Effector memory CD8-positive, alpha-beta T cell (primary cell): ENCODE measurements around the gene EGR4.
A peak's percentile ranks its signal among the peaks of the same experiment; 100 is the strongest.
"Not testable (repeated sequence)": the region's sequence is repeated elsewhere in the genome, so short reads cannot be mapped to it uniquely, and the experiment has no call there.

ENCODE experiments used
- ATAC-seq: fragments of 150-1000 bp; cut with Tn5 transposase; replicated peaks from 2 replicates; pipeline ENCODE4 v1.10.0; 2021; ENCODE audit warnings: mild to moderate bottlenecking, moderate library complexity
- DNase-seq, 3 experiments: peaks; one replicate each; pipeline ENCODE4 v3.0.0; 2021
- H3K27ac Mint-ChIP-seq, 2 donors: one replicate each; pipeline ENCODE4 v1.8.0; 2022; ENCODE audit warnings: mild to moderate bottlenecking in 2 of 2, mixed read lengths in 2 of 2, moderate library complexity in 2 of 2
- H3K27me3 Mint-ChIP-seq, 2 donors: one replicate each; pipeline ENCODE4 v1.8.0; 2022; ENCODE audit warnings: mixed read lengths in 2 of 2
- H3K36me3 Mint-ChIP-seq: one replicate; pipeline ENCODE4 v1.8.0; 2022; ENCODE audit warnings: mild to moderate bottlenecking, moderate library complexity, mixed read lengths; ENCODE audit not compliant: insufficient read depth
- H3K4me1 Mint-ChIP-seq, 2 donors: one replicate each; pipeline ENCODE4 v1.8.0; 2022; ENCODE audit warnings: low read depth in 2 of 2, mixed read lengths in 2 of 2
- H3K4me3 Mint-ChIP-seq, 2 donors: one replicate each; pipeline ENCODE4 v1.8.0; 2022; ENCODE audit warnings: mild to moderate bottlenecking in 2 of 2, mixed read lengths in 2 of 2, moderate library complexity in 2 of 2
- H3K9me3 Mint-ChIP-seq, 2 donors: one replicate each; pipeline ENCODE4 v1.8.0; 2022; ENCODE audit warnings: mixed read lengths in 2 of 2

The EGR4 gene

DNA sequence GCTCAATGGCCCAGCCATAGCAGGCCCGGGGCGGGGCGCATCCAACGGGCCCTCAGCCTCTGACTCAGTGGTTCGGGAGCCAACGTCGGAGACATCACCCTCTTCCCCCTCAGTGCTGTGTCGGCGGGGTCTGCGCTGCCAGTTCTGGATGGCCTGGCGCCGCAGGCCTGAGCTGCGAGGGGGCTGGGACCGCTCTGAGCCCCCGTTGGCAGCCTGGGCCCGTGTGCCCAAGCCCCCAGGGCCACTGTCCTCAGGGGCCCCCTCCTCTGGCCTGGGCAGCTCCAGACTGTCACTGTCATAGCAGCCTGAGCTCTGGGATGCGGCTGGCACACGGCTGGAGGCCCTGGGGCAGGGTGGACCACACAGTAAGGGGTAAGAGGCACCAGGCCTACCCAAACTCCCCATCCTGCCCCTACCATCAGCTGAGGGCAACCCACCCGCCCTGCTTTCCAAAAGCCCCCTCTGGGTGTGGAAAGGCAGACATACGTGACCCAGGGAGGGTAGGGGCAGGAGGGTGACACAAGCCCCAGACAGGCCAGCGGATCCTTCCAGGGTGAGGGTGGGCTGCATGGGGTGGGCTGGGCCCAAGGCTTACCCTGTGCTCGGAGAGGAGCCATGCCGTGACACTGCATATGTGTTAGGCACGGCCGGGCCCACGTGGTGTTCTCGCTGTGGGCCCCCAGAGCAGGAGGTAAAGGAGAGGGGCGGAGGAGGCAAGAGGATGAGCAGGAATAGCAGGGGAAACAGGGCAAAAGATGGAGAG lies 27.9 kb downstream of the EGR4 start:
- no peak for DNase-seq
- Mint-ChIP-seq H3K36me3 (peaks cover 8% of the 10 kb centered on the region), H3K27ac (no peak overlapping the region), H3K9me3 (no peaks in the 10 kb centered on the region), H3K4me1 (peaks cover 9 to 17% of the 10 kb centered on the region in 2 donors), H3K27me3 (no peaks in the 10 kb centered on the region), H3K4me3 (no peak overlapping the region)
- no peak for ATAC-seq

DNA sequence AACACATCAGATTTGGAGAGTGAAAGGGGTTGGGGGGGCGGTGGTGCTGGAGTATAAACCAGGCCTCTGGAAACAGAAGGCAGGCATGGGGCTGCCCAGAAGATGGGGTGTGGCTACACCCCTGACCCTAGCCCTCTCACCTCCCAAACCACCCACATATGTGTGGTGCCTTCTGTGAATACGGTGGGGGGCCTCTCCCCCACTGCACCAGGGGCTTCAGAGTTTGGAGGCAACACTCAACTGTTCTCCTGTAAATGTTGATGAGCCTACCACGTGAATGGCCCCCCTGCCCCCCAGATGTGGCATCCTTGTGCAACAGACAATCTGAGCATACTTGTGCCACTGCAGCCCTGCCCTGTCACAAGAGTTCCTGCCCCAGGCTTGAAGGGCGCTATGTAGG lies 28.6 kb downstream of the EGR4 start:
- Mint-ChIP-seq H3K4me3 (no peak overlapping the region), H3K4me1 (peaks cover 9 to 14% of the 10 kb centered on the region in 2 donors), H3K36me3 (peaks cover 8% of the 10 kb centered on the region), H3K27ac (no peak overlapping the region), H3K27me3 (no peaks in the 10 kb centered on the region), H3K9me3 (no peaks in the 10 kb centered on the region)
- no peak for DNase-seq
- ATAC-seq = no peak

DNA sequence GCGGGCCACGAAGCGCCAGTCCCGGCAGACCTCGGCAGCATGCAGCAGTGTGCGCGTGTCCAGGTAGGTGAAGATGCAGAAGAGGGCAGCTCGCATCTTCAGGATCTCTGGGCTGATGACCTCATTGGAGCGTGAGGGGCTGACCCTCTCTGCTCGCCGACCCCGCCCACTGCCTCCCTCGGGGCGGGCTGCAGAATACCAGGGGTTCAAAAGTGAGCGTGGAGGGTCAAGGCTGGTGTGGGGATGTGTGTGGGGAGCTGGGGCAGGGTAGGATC lies 29.1 kb downstream of the EGR4 start:
- DNase-seq = no peak
- H3K9me3 Mint-ChIP-seq = no peaks in the 10 kb centered on the region
- peaks cover 8% of the 10 kb centered on the region for H3K36me3 Mint-ChIP-seq
- no peaks in the 10 kb centered on the region for H3K27me3 Mint-ChIP-seq
- no peak overlapping the region for H3K27ac Mint-ChIP-seq
- no peak overlapping the region for H3K4me3 Mint-ChIP-seq
- ATAC-seq = no peak
- peaks cover 9 to 12% of the 10 kb centered on the region in 2 donors for H3K4me1 Mint-ChIP-seq

DNA sequence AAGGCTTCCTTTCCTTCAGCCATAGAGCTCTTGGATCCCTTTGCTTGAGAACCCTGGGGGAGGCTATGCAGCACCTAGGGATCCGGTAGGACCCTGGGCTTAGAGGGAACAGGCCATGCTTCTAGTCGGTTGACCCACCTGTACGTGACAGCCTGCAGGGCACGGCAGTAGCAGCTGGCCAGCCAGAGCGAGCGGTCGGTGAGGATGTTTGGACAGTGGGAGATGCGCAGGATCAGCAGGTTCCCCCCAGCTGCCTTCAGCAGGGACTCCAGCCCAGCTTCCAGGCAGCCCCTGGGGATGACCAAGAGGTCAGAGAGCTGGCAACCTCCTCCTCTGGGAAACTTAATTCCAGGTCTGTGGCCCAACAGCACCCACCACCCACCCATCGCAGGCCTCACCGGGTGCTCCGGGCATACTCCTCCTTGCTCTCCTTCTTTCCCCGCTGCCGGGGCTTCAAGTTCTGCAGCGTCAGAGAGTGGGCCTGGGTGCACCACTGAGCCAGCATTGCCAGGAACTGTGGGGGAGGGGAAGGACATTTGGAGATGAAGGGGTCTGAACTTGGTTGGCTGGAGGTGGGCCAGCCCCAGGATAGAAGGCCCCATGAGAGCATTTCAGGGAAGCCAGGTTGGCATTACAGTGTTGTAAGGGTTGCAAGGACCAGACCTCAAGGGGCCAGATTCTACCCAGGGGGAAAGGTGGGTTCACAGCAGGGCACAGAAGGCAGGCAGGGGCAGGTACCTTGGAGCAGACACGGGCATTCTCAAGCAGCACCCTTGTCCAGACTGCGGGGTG lies 29.6 kb downstream of the EGR4 start:
- H3K4me1 Mint-ChIP-seq = peaks cover 9 to 12% of the 10 kb centered on the region in 2 donors
- H3K36me3 Mint-ChIP-seq = peaks cover 8% of the 10 kb centered on the region
- no peak overlapping the region for H3K27ac Mint-ChIP-seq
- no peak overlapping the region for H3K4me3 Mint-ChIP-seq
- no peak for DNase-seq
- no peaks in the 10 kb centered on the region for H3K9me3 Mint-ChIP-seq
- no peak for ATAC-seq
- H3K27me3 Mint-ChIP-seq = no peaks in the 10 kb centered on the region

- not testable (repeated sequence) for H3K4me1 Mint-ChIP-seq, H3K27me3 Mint-ChIP-seq, H3K9me3 Mint-ChIP-seq, DNase-seq, ATAC-seq, H3K4me3 Mint-ChIP-seq, H3K27ac Mint-ChIP-seq, H3K36me3 Mint-ChIP-seq
Measured at GRCh38 chr2:73262691-73263429, 30.5 kb downstream of the EGR4 start.

DNA sequence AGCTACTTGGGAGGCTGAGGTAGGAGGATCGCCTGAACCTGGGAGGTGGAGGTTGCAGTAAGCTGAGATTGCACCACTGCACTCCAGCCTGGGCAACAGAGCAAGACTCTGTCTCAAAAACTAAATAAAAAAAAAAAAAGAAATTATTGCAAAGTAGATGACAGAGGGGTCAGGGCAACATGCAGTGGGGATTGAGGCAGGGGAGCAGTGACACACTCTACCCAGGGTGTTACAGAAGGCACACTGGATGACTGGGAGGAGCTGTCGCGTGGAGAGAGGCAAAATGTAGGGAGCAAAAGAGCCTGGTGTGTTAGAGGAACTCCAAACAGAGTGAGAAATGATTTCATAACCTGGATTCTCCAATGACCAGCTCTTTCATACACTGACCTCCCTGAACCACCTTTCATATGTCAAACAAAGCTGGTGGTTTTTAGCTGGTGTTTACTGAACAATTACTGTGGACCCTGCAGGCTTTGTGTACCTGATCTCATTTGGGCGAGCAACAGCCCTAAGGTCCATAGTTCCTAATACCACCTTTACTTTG lies 31.2 kb downstream of the EGR4 start:
- Mint-ChIP-seq H3K4me1 (peaks cover 4 to 10% of the 10 kb centered on the region in 2 donors), H3K27me3 (no peaks in the 10 kb centered on the region), H3K27ac (no peak overlapping the region), H3K36me3 (peaks cover 8% of the 10 kb centered on the region), H3K9me3 (no peaks in the 10 kb centered on the region), H3K4me3 (no peak overlapping the region)
- DNase-seq (no peak), ATAC-seq (no peak)

- no peak for ATAC-seq
Measured at GRCh38 chr2:73260338-73260984, 32.9 kb downstream of the EGR4 start.

GRCh38 chr2:73259704-73260337 lies 33.5 kb downstream of the EGR4 start:
- DNase-seq = no peak
- Mint-ChIP-seq H3K27me3 (no peaks in the 10 kb centered on the region), H3K27ac (peak overlapping the region in 1 of 2 donors; percentile 49), H3K9me3 (no peaks in the 10 kb centered on the region), H3K4me1 (peaks cover 3 to 4% of the 10 kb centered on the region in 2 donors), H3K36me3 (peaks cover 8% of the 10 kb centered on the region), H3K4me3 (no peak overlapping the region)
- no peak for ATAC-seq

More at GRCh38 chr2:73260338-73260984, 32.9 kb downstream of the EGR4 start:
- H3K27me3 Mint-ChIP-seq = no peaks in the 10 kb centered on the region
- no peak overlapping the region for H3K27ac Mint-ChIP-seq
- H3K9me3 Mint-ChIP-seq = no peaks in the 10 kb centered on the region
- peaks cover 8% of the 10 kb centered on the region for H3K36me3 Mint-ChIP-seq
- no peak overlapping the region for H3K4me3 Mint-ChIP-seq
- no peak for DNase-seq
- H3K4me1 Mint-ChIP-seq = peaks cover 3 to 4% of the 10 kb centered on the region in 2 donors

DNA sequence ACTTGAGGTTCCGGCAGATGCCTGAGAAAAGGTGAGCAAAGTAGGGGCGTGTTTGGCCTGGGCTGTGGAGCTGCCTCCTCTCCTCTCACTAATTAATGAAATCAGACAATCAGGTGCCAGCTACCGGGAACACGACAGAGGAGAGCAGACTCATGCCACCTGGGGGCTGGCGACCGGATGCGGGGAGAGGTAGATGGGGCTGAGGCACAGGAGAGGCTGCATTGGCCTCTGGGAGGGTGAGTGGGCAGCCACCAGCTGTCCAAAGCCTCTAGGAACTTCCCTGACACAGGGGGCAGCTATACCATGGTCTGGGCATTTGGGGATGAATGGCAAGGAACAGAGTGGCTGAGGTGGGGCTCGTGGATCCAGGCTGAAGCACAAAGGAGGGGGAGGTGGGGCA lies 34.1 kb downstream of the EGR4 start:
- Mint-ChIP-seq H3K27ac (peak overlapping the region in 1 of 2 donors; percentile 49), H3K36me3 (peaks cover 8% of the 10 kb centered on the region), H3K27me3 (no peaks in the 10 kb centered on the region)

DNA sequence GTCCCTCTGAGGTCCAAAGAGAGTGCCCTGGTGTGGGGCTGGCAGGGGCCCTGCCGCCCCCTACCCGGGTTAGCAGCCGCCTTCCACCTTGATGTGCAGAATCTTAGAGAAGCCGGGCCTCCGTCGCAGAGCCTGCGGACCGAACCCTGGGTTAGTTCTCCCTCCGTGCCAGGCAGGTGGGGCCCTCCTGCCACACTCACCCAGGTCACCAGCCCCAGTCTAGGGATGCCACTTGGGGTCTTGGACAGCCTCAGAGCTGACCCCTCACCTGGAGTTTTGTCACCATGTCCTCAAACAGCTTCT lies 34.5 kb downstream of the EGR4 start:
- DNase-seq (no peak), ATAC-seq (no peak)
- Mint-ChIP-seq H3K27ac (no peak overlapping the region), H3K4me1 (peaks cover 3 to 4% of the 10 kb centered on the region in 2 donors), H3K36me3 (peaks cover 8% of the 10 kb centered on the region), H3K9me3 (no peaks in the 10 kb centered on the region), H3K4me3 (no peak overlapping the region), H3K27me3 (no peaks in the 10 kb centered on the region)

More for the DNA sequence above, 34.1 kb downstream of the EGR4 start:
- Mint-ChIP-seq H3K4me3 (no peak overlapping the region), H3K4me1 (peaks cover 3 to 4% of the 10 kb centered on the region in 2 donors), H3K9me3 (no peaks in the 10 kb centered on the region)
- no peak for ATAC-seq
- DNase-seq = no peak

DNA sequence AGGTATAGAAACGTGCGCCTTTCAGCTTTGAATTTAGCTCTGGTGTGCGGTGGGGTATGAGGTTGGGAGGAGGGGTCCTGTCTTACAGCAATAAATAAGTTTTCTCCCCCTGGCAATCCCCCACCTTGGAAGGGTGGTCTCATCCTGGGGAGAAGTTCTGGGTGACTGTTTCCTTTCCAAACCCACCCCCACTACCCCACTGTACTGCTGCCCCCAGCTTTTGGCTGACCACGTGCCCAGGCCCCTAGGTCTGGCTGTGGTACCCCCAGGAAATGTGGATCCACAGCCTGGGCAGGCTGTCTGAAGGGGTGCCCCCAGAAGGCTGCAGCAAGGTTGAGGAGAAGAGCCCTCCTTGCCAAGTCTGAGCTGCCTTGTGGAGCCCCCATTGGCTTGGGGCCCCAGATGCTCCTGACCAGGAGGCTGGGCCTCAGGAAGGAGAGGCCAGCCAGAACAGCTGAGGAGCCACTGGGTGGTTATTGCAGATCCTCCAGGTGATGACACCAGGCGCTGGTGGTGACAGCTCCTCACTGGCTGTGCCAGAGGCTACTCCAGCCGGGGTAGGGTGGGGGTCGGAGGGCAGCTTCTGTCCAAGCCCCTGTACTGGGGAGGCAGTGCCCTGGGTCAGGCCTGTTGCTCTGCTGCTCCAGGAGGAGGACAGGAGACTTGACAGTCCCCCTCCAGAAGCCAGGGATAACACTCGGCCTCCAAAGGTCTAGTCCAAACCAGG lies 35.0 kb downstream of the EGR4 start:
- ATAC-seq (no peak), DNase-seq (no peak)
- Mint-ChIP-seq H3K36me3 (peaks cover 6% of the 10 kb centered on the region), H3K4me1 (peaks cover 3 to 4% of the 10 kb centered on the region in 2 donors), H3K4me3 (no peak overlapping the region), H3K27ac (peak overlapping the region in 1 of 2 donors; percentile 32), H3K27me3 (no peaks in the 10 kb centered on the region), H3K9me3 (no peaks in the 10 kb centered on the region)

GRCh38 chr2:73257425-73258125 lies 35.8 kb downstream of the EGR4 start:
- ATAC-seq (no peak), DNase-seq (no peak)
- Mint-ChIP-seq H3K4me3 (no peak overlapping the region), H3K27me3 (no peaks in the 10 kb centered on the region), H3K27ac (peak overlapping the region; percentile 32 to 75), H3K9me3 (no peaks in the 10 kb centered on the region), H3K36me3 (peaks cover 5% of the 10 kb centered on the region), H3K4me1 (peaks cover 3 to 4% of the 10 kb centered on the region in 2 donors)
